GM19395 (cell line): ENCODE measurements around the gene MPZL1.
"Not testable (repeated sequence)": the region's sequence is repeated elsewhere in the genome, so short reads cannot be mapped to it uniquely, and the experiment has no call there.

Source experiments
- ATAC-seq: cut with Tn5 transposase; IDR thresholded peaks from one replicate; pipeline ENCODE4 v1.9.1; 2021; ENCODE audit warnings: mild to moderate bottlenecking, moderate library complexity; ENCODE audit not compliant: unreplicated experiment

The MPZL1 gene

GRCh38 chr1:167803358-167804207, 81.8 kb downstream of the MPZL1 start:
- ATAC-seq = peak; percentile 94

- no peak for ATAC-seq
Observed at GRCh38 chr1:167805041-167805556, 83.3 kb downstream of the MPZL1 start.

GRCh38 chr1:167806235-167806634, 84.5 kb downstream of the MPZL1 start:
- not testable (repeated sequence) for ATAC-seq

GRCh38 chr1:167806676-167807075, 84.9 kb downstream of the MPZL1 start:
- not testable (repeated sequence) for ATAC-seq

- no peak for ATAC-seq
Observed at GRCh38 chr1:167808104-167808503, 86.3 kb downstream of the MPZL1 start.

GRCh38 chr1:167808690-167809089, 86.9 kb downstream of the MPZL1 start:
- ATAC-seq = no peak

- no peak for ATAC-seq
Observed at GRCh38 chr1:167812972-167813371, 91.2 kb downstream of the MPZL1 start.

- ATAC-seq = no peak
Observed at GRCh38 chr1:167815650-167816049, 93.9 kb downstream of the MPZL1 start.

GRCh38 chr1:167819849-167820683, 98.3 kb downstream of the MPZL1 start:
- peak; percentile 53 for ATAC-seq

GRCh38 chr1:167820684-167821355, 99.0 kb downstream of the MPZL1 start:
- no peak for ATAC-seq

GRCh38 chr1:167821356-167821685, 99.5 kb downstream of the MPZL1 start:
- ATAC-seq = no peak

GRCh38 chr1:167821969-167822685, 100.3 kb downstream of the MPZL1 start:
- ATAC-seq = no peak

GRCh38 chr1:167824163-167824794, 102.5 kb downstream of the MPZL1 start:
- ATAC-seq = no peak

GRCh38 chr1:167825419-167826079, 103.8 kb downstream of the MPZL1 start:
- ATAC-seq = no peak

GRCh38 chr1:167826127-167826526, 104.3 kb downstream of the MPZL1 start:
- no peak for ATAC-seq

- ATAC-seq = no peak
Observed at GRCh38 chr1:167829868-167830267, 108.1 kb downstream of the MPZL1 start.

- ATAC-seq = not testable (repeated sequence)
Observed at GRCh38 chr1:167830668-167831067, 108.9 kb downstream of the MPZL1 start.

- no peak for ATAC-seq
Observed at GRCh38 chr1:167832693-167833092, 110.9 kb downstream of the MPZL1 start.

GRCh38 chr1:167833904-167834303, 112.1 kb downstream of the MPZL1 start:
- ATAC-seq = no peak

- no peak for ATAC-seq
Observed at GRCh38 chr1:167836197-167836596, 114.4 kb downstream of the MPZL1 start.
